CD4-positive, alpha-beta T cell (primary cell): Measurements from ENCODE around the gene IL23A. TPM values are rescaled to one million over a fixed set of nuclear protein-coding genes. Genes with fewer than 3 reads are reported as not detected.
"Not testable (repeated sequence)": the region's sequence is repeated elsewhere in the genome, so short reads cannot be mapped to it uniquely, and the experiment has no call there.

ENCODE experiments used
- ATAC-seq: fragments of 200-7000 bp; cut with Tn5 transposase; one replicate; pipeline ENCODE4 v1.10.0; 2022; ENCODE audit warnings: mild to moderate bottlenecking; ENCODE audit not compliant: poor library complexity
- CTCF ChIA-PET: fragments of 350-600 bp; sonication (Branson Sonifier 250); formaldehyde crosslinking; loops from one replicate; lab custom pipeline; 2021; ENCODE audit warnings: antibody characterized with exemption, inconsistent platforms; lab: Charles Lee
- POLR2A ChIA-PET: fragments of 350-600 bp; sonication (Branson Sonifier 250); formaldehyde crosslinking; loops from one replicate; lab custom pipeline; 2021; ENCODE audit warnings: antibody characterized with exemption, inconsistent platforms; lab: Charles Lee
- DNase-seq, 14 experiments: peaks; one replicate each; pipeline ENCODE4 v3.0.0-alpha.2; 2013 to 2020; ENCODE audit warnings: mixed read lengths in 2 of 14
- H3K27ac ChIP-seq, 2 donors: one replicate each; pipeline versions ENCODE4 v1.5.1 to v1.7.0; 2013; ENCODE audit warnings: low read length in 2 of 2, low read depth in 1 of 2, mild to moderate bottlenecking in 1 of 2
- H3K27me3 ChIP-seq, 2 experiments: 1 replicate in 1 of 2; 2 replicates in 1 of 2; pipeline versions ENCODE4 v1.6.1 to v1.7.0; 2013; ENCODE audit warnings: low read length in 2 of 2, control low read depth in 1 of 2, mild to moderate bottlenecking in 1 of 2, moderate library complexity in 1 of 2; ENCODE audit not compliant: insufficient read depth in 2 of 2, control insufficient read depth in 1 of 2
- H3K36me3 ChIP-seq: one replicate; pipeline ENCODE4 v1.6.1; 2013; ENCODE audit warnings: low read length, control low read depth; ENCODE audit not compliant: insufficient read depth
- H3K4me1 ChIP-seq: one replicate; pipeline ENCODE4 v1.6.1; 2013; ENCODE audit warnings: low read length, control low read depth; ENCODE audit not compliant: insufficient read depth
- H3K4me3 ChIP-seq: one replicate; pipeline ENCODE4 v1.5.1; 2013; ENCODE audit warnings: mild to moderate bottlenecking, low read length, moderate library complexity
- H3K9me3 ChIP-seq, 2 experiments: 1 replicate in 1 of 2; 2 replicates in 1 of 2; pipeline versions ENCODE4 v1.6.1 to v1.7.0; 2013; ENCODE audit warnings: low read length in 2 of 2, mild to moderate bottlenecking in 2 of 2, control low read depth in 1 of 2, moderate library complexity in 1 of 2; ENCODE audit not compliant: control insufficient read depth in 1 of 2, insufficient read depth in 1 of 2
- H3K27ac Mint-ChIP-seq: one replicate; pipeline ENCODE4 v1.8.0; 2020; ENCODE audit warnings: mixed read lengths
- H3K27me3 Mint-ChIP-seq: one replicate; pipeline ENCODE4 v1.8.0; 2021; ENCODE audit warnings: mixed read lengths
- H3K36me3 Mint-ChIP-seq: one replicate; pipeline ENCODE4 v1.8.0; 2021; ENCODE audit warnings: low read depth, mixed read lengths
- H3K4me1 Mint-ChIP-seq: one replicate; pipeline ENCODE4 v1.8.0; 2021; ENCODE audit warnings: low read depth, mixed read lengths
- H3K4me3 Mint-ChIP-seq: one replicate; pipeline ENCODE4 v1.8.0; 2020; ENCODE audit warnings: mild to moderate bottlenecking, mixed read lengths
- H3K9me3 Mint-ChIP-seq: one replicate; pipeline ENCODE4 v1.8.0; 2020; ENCODE audit warnings: mixed read lengths
- intact Hi-C, 2 experiments: fragments of 100-400 bp; cut with DNase I in 1 of 2; cut with micrococcal nuclease in 1 of 2; formaldehyde crosslinking; loops; one replicate each; pipeline versions ENCODE4 v1.15.1 to v1.9.0; 2023 to 2025; cut with DNase I, micrococcal nuclease
- total RNA-seq, 174 experiments: library from RNA in 2 of 174; stranded (reverse) in 2 of 174; gene quantifications; one replicate each; pipeline ENCODE4 v1.2.3 and lab custom pipeline; 2021 to 2026
- TF ChIP-seq, protein P1 (sequence below): fragments of 200-600 bp; IDR thresholded peaks from one replicate; pipeline ENCODE4 v1.8.0; 2022; ENCODE audit warnings: antibody characterized with exemption, mild to moderate bottlenecking

IL23A gene
- total RNA-seq, 2 experiments from 2014 or later = 25.2 to 27.5 TPM

DNA sequence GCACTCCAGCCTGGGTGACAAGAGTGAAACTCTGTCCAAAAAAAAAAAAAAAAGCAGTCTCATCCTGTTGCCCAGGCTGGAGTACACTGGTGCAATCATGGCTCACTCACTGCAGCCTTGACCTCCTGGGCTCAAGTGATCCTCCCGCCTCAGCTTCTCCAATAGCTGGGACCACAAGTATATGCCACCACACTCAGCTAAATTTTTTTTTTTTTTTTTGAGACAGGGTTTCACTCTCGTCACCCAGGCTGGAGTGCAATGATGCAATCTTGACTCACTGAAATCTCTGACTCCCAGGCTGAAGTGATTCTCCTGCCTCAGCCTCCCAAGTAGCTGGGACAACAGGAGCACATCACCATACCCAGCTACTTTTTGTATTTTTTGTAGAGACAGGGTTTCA is 17.7 kb upstream of the IL23A start:
- TF ChIP-seq, protein P1, sequence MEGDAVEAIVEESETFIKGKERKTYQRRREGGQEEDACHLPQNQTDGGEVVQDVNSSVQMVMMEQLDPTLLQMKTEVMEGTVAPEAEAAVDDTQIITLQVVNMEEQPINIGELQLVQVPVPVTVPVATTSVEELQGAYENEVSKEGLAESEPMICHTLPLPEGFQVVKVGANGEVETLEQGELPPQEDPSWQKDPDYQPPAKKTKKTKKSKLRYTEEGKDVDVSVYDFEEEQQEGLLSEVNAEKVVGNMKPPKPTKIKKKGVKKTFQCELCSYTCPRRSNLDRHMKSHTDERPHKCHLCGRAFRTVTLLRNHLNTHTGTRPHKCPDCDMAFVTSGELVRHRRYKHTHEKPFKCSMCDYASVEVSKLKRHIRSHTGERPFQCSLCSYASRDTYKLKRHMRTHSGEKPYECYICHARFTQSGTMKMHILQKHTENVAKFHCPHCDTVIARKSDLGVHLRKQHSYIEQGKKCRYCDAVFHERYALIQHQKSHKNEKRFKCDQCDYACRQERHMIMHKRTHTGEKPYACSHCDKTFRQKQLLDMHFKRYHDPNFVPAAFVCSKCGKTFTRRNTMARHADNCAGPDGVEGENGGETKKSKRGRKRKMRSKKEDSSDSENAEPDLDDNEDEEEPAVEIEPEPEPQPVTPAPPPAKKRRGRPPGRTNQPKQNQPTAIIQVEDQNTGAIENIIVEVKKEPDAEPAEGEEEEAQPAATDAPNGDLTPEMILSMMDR = no peak
- POLR2A ChIA-PET = no interaction called here

DNA sequence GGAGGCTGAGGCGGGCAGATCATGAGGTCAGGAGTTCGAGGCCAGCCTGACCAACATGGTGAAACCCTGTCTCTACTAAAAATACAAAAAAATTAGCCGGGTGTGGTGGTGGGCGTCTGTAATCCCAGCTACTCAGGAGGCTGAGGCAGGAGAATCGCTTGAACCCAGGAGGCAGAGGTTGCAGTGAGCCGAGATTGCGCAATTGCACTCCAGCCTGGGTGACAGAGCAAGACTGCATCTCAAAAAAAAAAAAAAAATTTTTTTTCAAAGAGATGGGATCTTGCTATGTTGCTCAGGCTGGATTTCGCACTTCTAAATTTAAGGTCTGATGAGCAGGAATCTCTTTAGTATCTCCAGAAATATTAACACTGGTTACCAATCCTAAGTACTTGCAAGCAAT is 17.1 kb upstream of the IL23A start:
- H3K4me1 Mint-ChIP-seq, POLR2A ChIA-PET, H3K9me3 Mint-ChIP-seq, H3K4me1 ChIP-seq, H3K27me3 ChIP-seq, DNase-seq, ATAC-seq, H3K27me3 Mint-ChIP-seq, H3K4me3 Mint-ChIP-seq, H3K9me3 ChIP-seq, H3K27ac ChIP-seq, H3K27ac Mint-ChIP-seq, CTCF ChIA-PET, intact Hi-C loops, H3K4me3 ChIP-seq: not testable (repeated sequence)
- H3K36me3 Mint-ChIP-seq = peaks cover 69% of the 10 kb centered on the region
- peaks cover 66% of the 10 kb centered on the region for H3K36me3 ChIP-seq

More for the DNA sequence above, 17.7 kb upstream of the IL23A start:
- Mint-ChIP-seq H3K36me3 (peaks cover 68% of the 10 kb centered on the region), H3K27ac (no peak overlapping the region), H3K9me3 (no peaks in the 10 kb centered on the region), H3K4me1 (peaks cover 5% of the 10 kb centered on the region), H3K27me3 (no peaks in the 10 kb centered on the region), H3K4me3 (no peak overlapping the region)
- H3K9me3 ChIP-seq = no peaks in the 10 kb centered on the region
- CTCF ChIA-PET = no interaction called here
- intact Hi-C loops = no loop called here
- peak in 1 of 14 experiments; percentile 58 for DNase-seq
- H3K4me3 ChIP-seq = no peak overlapping the region
- H3K27ac ChIP-seq = no peak overlapping the region
- H3K36me3 ChIP-seq = peaks cover 61% of the 10 kb centered on the region
- no peaks in the 10 kb centered on the region for H3K27me3 ChIP-seq
- peaks cover 6% of the 10 kb centered on the region for H3K4me1 ChIP-seq
- ATAC-seq = no peak

DNA sequence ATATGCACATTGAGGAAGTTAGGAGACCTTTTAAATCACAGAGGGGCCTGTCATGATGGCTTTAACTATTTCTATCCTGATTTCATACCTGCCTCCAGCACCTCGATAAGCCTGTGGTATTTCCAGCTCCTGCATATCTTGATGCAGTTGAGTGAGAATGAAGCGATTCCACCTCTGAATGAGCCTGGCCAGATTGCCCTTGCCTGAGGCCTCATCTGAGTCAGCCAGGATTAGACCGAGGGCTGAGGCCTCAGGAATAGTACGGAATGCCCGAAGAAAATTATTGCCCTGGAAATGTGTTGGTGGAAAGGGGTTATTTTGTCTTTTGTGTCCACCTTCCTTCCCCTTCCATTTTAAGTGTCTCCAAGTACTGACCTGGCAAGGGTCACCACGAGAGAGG is 14.5 kb upstream of the IL23A start:
- CTCF ChIA-PET = no interaction called here
- H3K36me3 Mint-ChIP-seq = peaks cover 83% of the 10 kb centered on the region
- no peaks in the 10 kb centered on the region for H3K4me1 Mint-ChIP-seq
- POLR2A ChIA-PET = no interaction called here
- no peaks in the 10 kb centered on the region for H3K27me3 ChIP-seq
- H3K36me3 ChIP-seq = peaks cover 77% of the 10 kb centered on the region
- ATAC-seq (no peak), DNase-seq (no peak)
- no peaks in the 10 kb centered on the region for H3K4me1 ChIP-seq
- no peaks in the 10 kb centered on the region for H3K9me3 Mint-ChIP-seq
- TF ChIP-seq, protein P1 = no peak
- no peaks in the 10 kb centered on the region for H3K27me3 Mint-ChIP-seq
- H3K4me3 ChIP-seq = no peak overlapping the region
- intact Hi-C loops = no loop called here
- no peak overlapping the region for H3K27ac ChIP-seq
- no peak overlapping the region for H3K4me3 Mint-ChIP-seq
- no peak overlapping the region for H3K27ac Mint-ChIP-seq
- no peaks in the 10 kb centered on the region for H3K9me3 ChIP-seq

DNA sequence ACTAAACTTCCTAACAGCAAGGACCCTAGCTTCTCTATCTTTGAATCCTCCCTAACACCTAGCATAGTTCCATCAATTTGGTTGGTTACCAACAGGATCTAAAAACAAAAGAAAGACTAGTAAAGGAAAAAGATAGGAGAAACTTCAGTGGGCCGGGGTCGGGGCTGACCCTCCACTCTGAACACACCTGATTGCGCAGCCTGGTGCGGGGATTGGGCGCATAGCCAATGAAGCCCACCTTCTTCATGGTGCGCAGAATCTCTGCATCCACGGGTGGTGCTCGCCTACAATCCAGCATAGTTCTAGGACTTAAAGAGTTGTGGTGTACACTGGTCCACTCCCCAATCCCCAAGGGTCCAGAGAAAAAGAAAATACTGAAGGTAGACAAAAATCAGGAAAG is 12.6 kb upstream of the IL23A start:
- Mint-ChIP-seq H3K4me1 (peaks cover 2% of the 10 kb centered on the region), H3K9me3 (no peaks in the 10 kb centered on the region), H3K36me3 (peaks cover 75% of the 10 kb centered on the region), H3K27ac (no peak overlapping the region), H3K27me3 (no peaks in the 10 kb centered on the region), H3K4me3 (no peak overlapping the region)
- ChIA-PET POLR2A (interaction anchor here (1.2 to 1.5 kb wide), 2 partner anchors 10 to 13 kb away, joined by 6 to 7 read pairs; partner anchors contain the start of genes CNPY2 and IL23A), CTCF (no interaction called here)
- Histone ChIP-seq H3K4me1 (no peaks in the 10 kb centered on the region), H3K27me3 (no peaks in the 10 kb centered on the region), H3K9me3 (no peaks in the 10 kb centered on the region), H3K27ac (no peak overlapping the region), H3K36me3 (peaks cover 68% of the 10 kb centered on the region), H3K4me3 (no peak overlapping the region)
- no peak for DNase-seq
- ATAC-seq = no peak
- intact Hi-C loops = no loop called here
- TF ChIP-seq, protein P1 = no peak
